Duodenal mucosa (tissue), 2 donors: ENCODE measurements around the gene CDHR4.

Experiments used
- H3K27ac ChIP-seq: one replicate; pipeline ENCODE4 v1.7.0; 2013; ENCODE audit warnings: low read depth, low read length
- H3K27me3 ChIP-seq, 2 donors: one replicate each; pipeline ENCODE4 v1.7.0; 2013; ENCODE audit warnings: low read length in 2 of 2, control low read depth in 1 of 2; ENCODE audit not compliant: insufficient read depth in 2 of 2, control insufficient read depth in 1 of 2
- H3K36me3 ChIP-seq, 2 donors: one replicate each; pipeline ENCODE4 v1.7.0; 2013; ENCODE audit warnings: low read length in 2 of 2, control low read depth in 1 of 2; ENCODE audit not compliant: insufficient read depth in 2 of 2, control insufficient read depth in 1 of 2
- H3K4me1 ChIP-seq, 2 donors: one replicate each; pipeline ENCODE4 v1.7.0; 2013; ENCODE audit warnings: low read length in 2 of 2, control low read depth in 1 of 2; ENCODE audit not compliant: insufficient read depth in 2 of 2, control insufficient read depth in 1 of 2
- H3K4me3 ChIP-seq, 2 donors: one replicate each; pipeline ENCODE4 v1.7.0; 2013; ENCODE audit warnings: low read length in 2 of 2, low read depth in 1 of 2
- H3K9ac ChIP-seq, 2 donors: one replicate each; pipeline ENCODE4 v1.7.0; 2013; ENCODE audit warnings: low read length in 2 of 2, low read depth in 1 of 2
- H3K9me3 ChIP-seq, 2 donors: one replicate each; pipeline ENCODE4 v1.7.0; 2013; ENCODE audit warnings: low read length in 2 of 2, control low read depth in 1 of 2; ENCODE audit not compliant: control insufficient read depth in 1 of 2

The CDHR4 gene

DNA sequence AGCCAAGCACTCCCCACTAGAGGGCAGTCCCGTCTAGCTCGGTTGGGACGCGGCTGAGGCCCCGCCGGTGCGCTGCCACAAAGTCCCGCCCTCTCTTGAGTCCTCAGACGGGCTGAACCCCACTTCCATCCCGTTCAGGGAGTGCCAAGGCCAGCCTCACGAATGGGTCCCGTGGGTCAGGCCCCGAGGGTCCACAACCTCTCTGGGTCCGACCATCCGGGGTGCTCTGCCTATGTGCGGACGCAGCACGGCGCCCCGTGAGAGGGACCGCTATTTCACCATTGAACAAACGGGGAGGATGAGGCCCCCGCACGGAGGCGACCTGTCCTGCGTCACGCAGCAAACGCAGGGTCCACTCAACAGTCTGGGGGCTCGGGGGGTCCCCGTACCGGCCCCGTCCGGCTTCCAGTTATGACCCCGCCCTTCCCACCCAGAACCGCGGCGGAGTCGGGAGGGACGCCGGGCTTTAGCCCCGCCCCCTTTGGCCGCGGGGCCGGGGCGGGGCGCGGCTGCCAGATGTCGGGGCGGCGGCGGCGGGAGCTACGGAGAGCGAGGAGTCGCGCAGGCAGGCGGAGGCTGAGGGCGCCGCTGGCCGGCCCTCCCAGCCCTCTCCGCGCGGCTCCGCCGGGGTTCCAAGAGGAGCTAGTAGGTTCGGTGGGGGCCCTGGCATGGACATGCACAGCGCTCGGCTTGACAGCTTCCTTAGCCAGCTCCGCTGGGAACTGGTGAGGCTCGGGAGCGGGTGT lies 3.2 kb upstream of the CDHR4 start, which contains the start of gene INKA1:
Gene INKA1, plus strand, starts transcription at position 543 of the 746 bp plus-strand sequence. Its CDS starts 132 bp downstream, at position 675.
- Histone ChIP-seq H3K4me1 (peaks cover 33 to 40% of the 10 kb centered on the region in 2 donors), H3K4me3 (peak within 1 kb of the TSS; percentile 81 to 85), H3K9me3 (no peaks in the 10 kb centered on the region), H3K27me3 (no peaks in the 10 kb centered on the region), H3K27ac (peak within 1 kb of the TSS; percentile 88), H3K36me3 (peaks cover 0 to 10% of the 10 kb centered on the region in 2 donors), H3K9ac (peak within 1 kb of the TSS; percentile 47 to 71)

DNA sequence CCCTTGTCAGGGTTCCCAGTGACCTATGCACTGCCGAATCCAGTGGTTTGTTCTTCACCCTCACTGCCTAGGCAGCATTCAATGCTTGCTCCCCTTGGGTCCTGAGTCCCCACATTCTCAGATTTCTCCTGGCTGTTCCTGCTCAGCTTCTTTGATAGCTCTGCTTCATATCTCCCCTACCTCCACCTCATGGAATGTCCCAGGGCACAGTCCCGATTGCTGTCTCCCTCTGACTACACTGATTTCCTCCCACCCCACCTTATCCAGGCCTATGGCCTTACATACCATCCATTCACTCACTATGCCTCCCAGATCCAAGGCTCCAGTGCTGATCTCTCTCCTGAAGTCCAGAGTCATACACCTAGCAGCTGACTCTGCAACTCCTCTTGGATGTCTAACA lies 1.5 kb upstream of the CDHR4 start:
- H3K4me1 ChIP-seq = peaks cover 20 to 24% of the 10 kb centered on the region in 2 donors
- H3K9ac ChIP-seq = no peak overlapping the region
- H3K27me3 ChIP-seq = no peaks in the 10 kb centered on the region
- H3K4me3 ChIP-seq = no peak overlapping the region
- H3K27ac ChIP-seq = no peak overlapping the region
- H3K9me3 ChIP-seq = no peaks in the 10 kb centered on the region
- no peaks in the 10 kb centered on the region for H3K36me3 ChIP-seq

DNA sequence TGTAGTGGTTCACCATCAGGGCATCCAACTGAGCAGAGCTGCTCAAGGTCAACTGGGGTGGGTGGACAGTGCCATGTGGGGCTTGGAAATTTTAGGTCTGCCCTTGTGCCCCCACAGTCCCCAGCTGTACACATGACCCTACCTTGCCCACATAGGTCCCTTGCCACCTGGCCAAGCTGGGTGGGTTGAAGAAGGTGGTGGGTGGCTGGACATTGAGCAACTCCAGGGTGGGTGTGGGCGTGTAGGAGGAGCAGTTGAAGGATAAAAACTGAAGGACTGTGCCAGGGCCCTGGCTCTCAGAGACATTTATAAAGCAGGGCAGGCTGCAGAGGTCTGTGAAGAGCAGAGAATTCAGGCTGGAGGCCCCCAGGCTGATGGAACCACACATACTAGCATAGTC lies 568 bp downstream of the CDHR4 start:
- no peak overlapping the region for H3K4me3 ChIP-seq

DNA sequence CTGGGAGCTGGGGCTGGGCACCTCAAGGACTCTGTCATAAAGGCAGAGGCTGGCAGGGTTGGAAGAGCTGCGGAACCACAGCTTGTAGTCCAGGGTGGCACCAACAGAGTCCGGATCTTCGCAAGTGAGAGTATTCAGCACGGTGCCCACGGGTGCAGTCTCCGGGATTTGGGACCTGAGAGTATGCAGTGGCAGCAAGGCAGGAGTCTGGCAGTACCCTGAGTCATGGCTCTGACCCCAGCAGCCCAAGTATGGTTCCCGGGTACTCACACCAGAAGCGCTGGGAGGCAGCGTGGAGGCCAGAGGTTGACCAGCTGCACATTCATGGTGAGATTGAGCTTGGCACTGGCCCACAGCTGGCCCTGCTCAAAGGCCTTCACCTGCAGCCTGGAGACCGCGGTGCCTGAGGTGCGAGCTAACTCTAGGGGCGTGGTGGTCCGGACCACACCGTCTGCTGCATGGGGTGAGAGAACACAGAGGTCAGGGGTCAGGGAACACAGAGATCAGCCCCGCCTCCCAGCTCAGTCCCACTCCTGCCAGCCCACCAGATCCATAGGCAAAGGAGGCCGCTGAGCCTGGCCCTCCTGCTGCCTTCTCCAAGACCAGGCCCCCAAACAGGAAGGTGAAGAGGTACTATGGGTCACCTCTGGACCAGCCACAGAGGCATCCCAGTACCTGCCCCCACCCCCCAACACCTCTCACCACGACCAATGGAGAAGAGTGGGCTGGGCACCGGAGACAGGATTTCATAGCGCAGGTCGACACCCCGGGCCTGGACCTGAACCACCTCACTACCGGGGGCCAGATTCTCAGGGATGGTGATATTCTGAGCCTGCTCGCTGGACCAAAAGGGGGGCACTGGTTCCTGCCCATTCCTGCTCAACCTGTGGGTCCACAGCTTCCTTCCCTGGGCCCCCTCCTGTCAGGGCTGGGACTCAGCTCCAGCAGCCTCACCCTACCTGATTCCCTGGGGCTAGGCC lies 4.5 kb downstream of the CDHR4 start:
- H3K9me3 ChIP-seq = no peaks in the 10 kb centered on the region
- H3K9ac ChIP-seq = no peak overlapping the region
- H3K4me1 ChIP-seq = no peaks in the 10 kb centered on the region
- H3K36me3 ChIP-seq = no peaks in the 10 kb centered on the region
- H3K27me3 ChIP-seq = no peaks in the 10 kb centered on the region
- no peak overlapping the region for H3K4me3 ChIP-seq
- no peak overlapping the region for H3K27ac ChIP-seq

More for the DNA sequence above, 568 bp downstream of the CDHR4 start:
- H3K9ac ChIP-seq = no peak overlapping the region
- H3K27ac ChIP-seq = no peak overlapping the region
- no peaks in the 10 kb centered on the region for H3K9me3 ChIP-seq
- no peaks in the 10 kb centered on the region for H3K27me3 ChIP-seq
- peaks cover 3 to 9% of the 10 kb centered on the region in 2 donors for H3K4me1 ChIP-seq
- H3K36me3 ChIP-seq = no peaks in the 10 kb centered on the region

DNA sequence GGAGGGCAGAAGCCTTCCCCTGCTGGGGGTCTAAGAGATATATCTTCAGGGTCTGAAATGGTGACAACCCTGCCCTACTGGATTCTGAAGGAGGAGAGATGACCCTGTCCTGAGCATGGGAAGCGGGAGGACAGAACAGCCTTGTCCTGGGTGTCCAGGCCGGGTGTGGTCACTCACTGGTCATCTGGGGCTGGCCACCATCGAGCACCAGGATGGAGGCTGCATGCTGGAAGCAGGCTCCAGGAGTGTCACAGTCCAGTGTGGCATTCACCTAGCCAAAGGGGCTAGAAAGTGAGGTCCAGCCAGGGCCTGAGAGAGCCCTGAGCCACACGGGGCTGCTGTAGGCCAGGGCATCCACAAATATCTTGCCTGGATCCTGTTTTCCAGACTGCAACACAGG lies 5.2 kb downstream of the CDHR4 start:
- Histone ChIP-seq H3K4me3 (no peak overlapping the region), H3K27ac (no peak overlapping the region), H3K9ac (no peak overlapping the region), H3K27me3 (no peaks in the 10 kb centered on the region), H3K9me3 (no peaks in the 10 kb centered on the region), H3K4me1 (no peaks in the 10 kb centered on the region), H3K36me3 (no peaks in the 10 kb centered on the region)

DNA sequence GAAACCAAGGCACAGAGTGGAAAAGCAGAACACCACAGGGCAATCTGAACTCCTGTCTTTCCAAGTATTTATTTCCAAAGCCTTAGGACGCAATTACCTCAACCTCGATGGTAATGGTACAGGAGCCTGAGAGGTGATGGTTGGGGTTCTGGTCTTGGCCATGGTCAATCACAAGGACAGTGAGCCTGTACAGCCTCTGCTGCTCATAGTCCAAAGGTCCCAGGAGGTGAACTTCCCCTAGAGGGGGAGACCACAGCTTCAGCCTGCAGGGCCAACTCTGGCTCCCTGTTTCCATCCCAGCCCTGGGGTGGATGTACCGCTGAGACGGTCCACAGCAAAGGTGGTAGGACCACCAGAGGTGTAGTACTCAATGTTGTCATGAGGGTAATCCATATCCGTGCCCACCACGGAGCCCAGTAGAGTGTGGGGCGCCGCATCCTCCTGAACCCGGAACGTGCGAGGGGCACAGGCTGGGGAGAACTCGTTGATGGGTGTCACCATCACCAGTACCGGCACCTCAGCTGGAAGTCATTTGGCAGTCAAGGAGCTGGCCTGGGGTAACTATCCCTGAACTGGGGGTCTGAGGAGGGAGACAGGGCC lies 6.1 kb downstream of the CDHR4 start:
- H3K36me3 ChIP-seq = no peaks in the 10 kb centered on the region
- no peak overlapping the region for H3K4me3 ChIP-seq
- H3K4me1 ChIP-seq = no peaks in the 10 kb centered on the region

DNA sequence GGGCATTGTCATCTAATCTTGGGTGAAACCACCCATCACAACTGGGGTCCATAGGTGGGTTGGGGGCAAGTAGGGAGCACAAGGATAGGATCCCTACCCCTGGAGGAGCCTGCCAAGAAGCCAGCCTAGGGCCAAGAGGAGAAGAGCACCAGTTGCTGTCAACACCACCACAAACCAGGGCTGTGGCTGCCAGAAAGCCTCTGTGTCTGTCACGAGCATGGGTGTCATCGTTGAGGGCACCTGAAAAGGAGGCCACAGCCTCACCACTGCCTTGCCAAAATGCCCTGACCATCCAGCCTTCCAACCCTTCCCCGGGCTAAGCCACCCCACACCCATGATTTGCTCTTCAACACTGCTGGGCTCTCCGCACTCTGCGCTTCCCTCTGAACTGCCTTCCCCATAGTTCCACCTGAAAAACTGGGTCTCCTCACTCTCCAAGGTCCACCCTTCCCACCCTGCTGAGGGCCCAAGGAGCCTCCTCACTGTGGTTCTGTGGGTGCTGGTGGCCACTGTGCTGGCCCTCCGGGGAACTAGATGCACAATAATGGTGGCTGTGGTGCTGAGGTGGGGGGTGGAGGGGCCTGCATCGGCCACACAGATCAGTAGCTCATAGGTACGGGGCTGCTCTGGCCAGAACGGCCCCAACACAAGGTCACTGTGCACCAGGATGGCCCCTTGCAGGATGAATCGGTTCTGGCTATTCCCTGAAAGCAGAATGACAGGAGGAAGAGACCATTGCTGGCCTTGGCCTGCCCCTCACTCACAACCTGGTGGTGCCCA lies 7.1 kb downstream of the CDHR4 start:
- no peaks in the 10 kb centered on the region for H3K27me3 ChIP-seq
- H3K27ac ChIP-seq = no peak overlapping the region
- no peaks in the 10 kb centered on the region for H3K4me1 ChIP-seq
- H3K9ac ChIP-seq = no peak overlapping the region
- no peaks in the 10 kb centered on the region for H3K36me3 ChIP-seq
- no peaks in the 10 kb centered on the region for H3K9me3 ChIP-seq
- H3K4me3 ChIP-seq = no peak overlapping the region

More for the DNA sequence above, 6.1 kb downstream of the CDHR4 start:
- no peak overlapping the region for H3K27ac ChIP-seq
- no peaks in the 10 kb centered on the region for H3K9me3 ChIP-seq
- no peak overlapping the region for H3K9ac ChIP-seq
- H3K27me3 ChIP-seq = no peaks in the 10 kb centered on the region

DNA sequence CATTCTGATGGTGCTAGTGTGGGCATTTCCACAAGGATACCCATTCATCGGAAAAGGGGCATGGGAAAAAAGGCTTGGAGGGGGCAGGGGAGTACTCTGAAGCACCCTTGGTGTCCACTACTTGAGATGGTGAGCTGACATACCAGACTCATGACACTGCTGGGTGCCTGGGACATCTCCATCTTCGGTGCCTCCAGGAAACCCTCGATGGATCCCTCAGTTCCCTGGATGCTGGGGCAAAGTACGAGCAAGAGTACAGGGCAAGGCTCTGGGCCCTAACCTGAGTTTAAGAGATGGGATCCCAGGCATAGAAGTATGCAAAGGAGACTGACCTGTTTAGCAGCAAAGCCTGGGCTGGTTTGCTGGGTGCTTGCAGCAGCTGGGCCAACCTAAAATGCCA lies 8.1 kb downstream of the CDHR4 start:
- no peaks in the 10 kb centered on the region for H3K36me3 ChIP-seq
- peaks cover 7 to 9% of the 10 kb centered on the region in 2 donors for H3K4me1 ChIP-seq
- no peaks in the 10 kb centered on the region for H3K27me3 ChIP-seq
- H3K9ac ChIP-seq = no peak overlapping the region
- H3K9me3 ChIP-seq = no peaks in the 10 kb centered on the region
- H3K27ac ChIP-seq = no peak overlapping the region
- H3K4me3 ChIP-seq = no peak overlapping the region

DNA sequence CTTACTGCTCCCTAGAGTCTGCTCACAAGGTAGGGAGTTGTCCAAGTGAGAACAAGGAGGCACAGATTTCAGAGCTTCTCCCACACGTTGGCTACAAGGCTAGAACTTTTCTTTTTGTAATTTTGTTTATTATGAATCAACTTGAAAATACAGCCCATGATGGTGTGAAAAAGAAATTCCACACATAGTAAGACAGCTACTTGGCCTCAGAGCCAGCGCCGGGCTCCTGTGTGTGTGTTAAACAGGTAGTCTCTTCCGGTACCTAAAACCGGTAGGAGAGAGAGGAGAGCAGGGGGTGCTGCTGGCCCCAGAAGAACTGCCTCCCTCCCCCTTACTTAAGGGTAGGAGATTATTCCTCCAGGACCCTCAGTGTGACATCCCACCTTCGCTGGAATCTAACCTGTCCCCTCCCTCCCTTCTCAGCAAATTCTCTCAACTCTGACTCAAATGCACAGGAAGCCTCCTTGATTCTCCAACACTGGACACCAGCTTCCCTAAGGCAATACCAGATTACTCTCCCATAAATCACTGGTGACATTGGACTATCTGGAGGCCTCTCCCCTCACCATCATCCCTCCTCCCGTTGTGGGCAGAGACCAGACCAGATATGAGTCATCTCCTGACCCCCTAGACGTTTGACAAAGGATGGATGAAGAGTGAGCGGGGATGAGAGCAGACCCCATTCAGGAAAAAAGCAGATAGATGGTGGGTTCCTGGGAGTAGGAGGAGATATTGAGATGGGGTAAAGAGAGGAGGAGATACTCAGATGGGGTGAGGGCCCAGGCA lies 8.9 kb downstream of the CDHR4 start:
- Histone ChIP-seq H3K27ac (no peak overlapping the region), H3K36me3 (no peaks in the 10 kb centered on the region), H3K9ac (no peak overlapping the region), H3K4me1 (peaks cover 7 to 9% of the 10 kb centered on the region in 2 donors), H3K27me3 (no peaks in the 10 kb centered on the region), H3K9me3 (no peaks in the 10 kb centered on the region), H3K4me3 (no peak overlapping the region)
